Transverse colon (tissue), 4 donors: ENCODE results near the gene TP53BP1.

Source experiments
- POLR2A ChIP-seq: fragments of 450-650 bp; IDR thresholded peaks from one replicate; pipeline ENCODE4 v1.6.1; 2016; ENCODE audit warnings: antibody characterized with exemption, mild to moderate bottlenecking, moderate library complexity
- POLR2AphosphoS5 ChIP-seq, 3 donors: sonication (generic); formaldehyde crosslinking; IDR thresholded peaks; one replicate each; pipeline ENCODE4 v1.6.1; 2016; ENCODE audit warnings: antibody characterized with exemption in 3 of 3
- TF ChIP-seq, protein P1 (sequence below), 5 experiments: fragments of 200-600 bp in 3 of 5; fragments of 450-650 bp in 2 of 5; sonication (generic) in 3 of 5; IDR thresholded peaks; 1 replicate in 2 of 5; 2 replicates in 3 of 5; pipeline ENCODE4 v1.5.1; 2016 to 2017; ENCODE audit warnings: antibody characterized with exemption in 5 of 5, inconsistent platforms in 3 of 5, mild to moderate bottlenecking in 2 of 5, moderate library complexity in 1 of 5

DNA sequence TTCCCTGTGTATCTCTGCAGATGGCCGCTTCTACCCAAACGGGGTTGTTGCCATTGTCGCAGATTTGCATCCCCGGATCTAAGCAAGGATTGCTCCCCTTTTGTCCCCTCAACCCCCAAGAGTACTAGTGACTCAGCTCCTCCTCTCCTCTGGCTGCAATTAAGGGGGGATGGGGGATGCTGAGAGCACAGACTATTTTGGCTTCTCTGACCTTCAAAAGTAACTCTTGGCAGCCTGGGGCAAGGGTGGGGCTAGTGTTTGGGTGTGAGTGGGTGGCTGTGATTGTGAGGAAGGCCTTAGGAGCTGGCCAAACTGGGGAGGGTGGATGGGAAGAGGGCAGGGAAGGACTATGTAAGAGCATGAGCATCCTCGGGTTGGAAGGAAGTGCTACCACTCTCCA lies 23.2 kb upstream of the TP53BP1 start:
- TF ChIP-seq, protein P1, sequence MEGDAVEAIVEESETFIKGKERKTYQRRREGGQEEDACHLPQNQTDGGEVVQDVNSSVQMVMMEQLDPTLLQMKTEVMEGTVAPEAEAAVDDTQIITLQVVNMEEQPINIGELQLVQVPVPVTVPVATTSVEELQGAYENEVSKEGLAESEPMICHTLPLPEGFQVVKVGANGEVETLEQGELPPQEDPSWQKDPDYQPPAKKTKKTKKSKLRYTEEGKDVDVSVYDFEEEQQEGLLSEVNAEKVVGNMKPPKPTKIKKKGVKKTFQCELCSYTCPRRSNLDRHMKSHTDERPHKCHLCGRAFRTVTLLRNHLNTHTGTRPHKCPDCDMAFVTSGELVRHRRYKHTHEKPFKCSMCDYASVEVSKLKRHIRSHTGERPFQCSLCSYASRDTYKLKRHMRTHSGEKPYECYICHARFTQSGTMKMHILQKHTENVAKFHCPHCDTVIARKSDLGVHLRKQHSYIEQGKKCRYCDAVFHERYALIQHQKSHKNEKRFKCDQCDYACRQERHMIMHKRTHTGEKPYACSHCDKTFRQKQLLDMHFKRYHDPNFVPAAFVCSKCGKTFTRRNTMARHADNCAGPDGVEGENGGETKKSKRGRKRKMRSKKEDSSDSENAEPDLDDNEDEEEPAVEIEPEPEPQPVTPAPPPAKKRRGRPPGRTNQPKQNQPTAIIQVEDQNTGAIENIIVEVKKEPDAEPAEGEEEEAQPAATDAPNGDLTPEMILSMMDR (IDR thresholded peaks at IDR 0.05): no peak
- TF ChIP-seq POLR2A: no peak
- no peak for TF ChIP-seq POLR2AphosphoS5 (IDR thresholded peaks at IDR 0.05)
